HEK293 (cell line): ENCODE results near the gene ZNF536.

Experiments used
- CTCF ChIA-PET: fragments of 350-600 bp; formaldehyde crosslinking; extraction: SDS; loops from one replicate; lab custom pipeline; 2021; ENCODE audit warnings: antibody characterized with exemption; lab: Yijun Ruan, JAX
- POLR2A ChIA-PET: fragments of 300-600 bp; formaldehyde crosslinking; extraction: SDS; loops from one replicate; lab custom pipeline; 2020; ENCODE audit warnings: antibody characterized with exemption, inconsistent platforms; lab: Yijun Ruan, JAX
- H3K27ac ChIP-seq: fragments of 200-500 bp; sonication (Bioruptor generic); 2 replicates; pipeline ENCODE4 v1.5.1; 2014; ENCODE audit warnings: low read depth, low read length, control low read depth, inconsistent platforms; ENCODE audit errors: extremely low read depth
- H3K36me3 ChIP-seq, 2 experiments: fragments of 200-500 bp in 1 of 2; sonication (Bioruptor generic) in 1 of 2; 1 replicate in 1 of 2; 2 replicates in 1 of 2; pipeline ENCODE4 v1.5.1; 2014 to 2017; ENCODE audit warnings: inconsistent platforms in 2 of 2, low read length in 2 of 2; ENCODE audit not compliant: control insufficient read depth in 2 of 2, insufficient read depth in 1 of 2
- H3K4me1 ChIP-seq: fragments of 200-500 bp; sonication (Bioruptor generic); 2 replicates; pipeline ENCODE4 v1.5.1; 2014; ENCODE audit warnings: mild to moderate bottlenecking, low read length, inconsistent platforms; ENCODE audit not compliant: control insufficient read depth, insufficient read depth
- H3K4me3 ChIP-seq: 2 replicates; pipeline ENCODE4 v1.5.1; 2011; ENCODE audit warnings: low read depth, mild to moderate bottlenecking, control low read depth, low read length, moderate library complexity
- H3K9me3 ChIP-seq: fragments of 200-500 bp; sonication (Bioruptor generic); 2 replicates; pipeline ENCODE4 v1.5.1; 2014; ENCODE audit warnings: low read depth, low read length, inconsistent platforms; ENCODE audit not compliant: control insufficient read depth, insufficient read depth
- ATF2 ChIP-seq: fragments of 450-650 bp; formaldehyde crosslinking; IDR thresholded peaks from 2 replicates; pipeline ENCODE4 v1.5.1; 2016; ENCODE audit warnings: missing biosample characterization, missing genetic modification characterization, low read depth
- EGR2 ChIP-seq: fragments of 450-650 bp; formaldehyde crosslinking; IDR thresholded peaks from 2 replicates; pipeline ENCODE4 v1.5.1; 2016; ENCODE audit warnings: low read depth, missing biosample characterization, missing genetic modification characterization
- FEZF1 ChIP-seq: fragments of 450-650 bp; formaldehyde crosslinking; IDR thresholded peaks from 2 replicates; pipeline ENCODE4 v1.5.1; 2016; ENCODE audit warnings: missing biosample characterization, missing genetic modification characterization
- HOXD13 ChIP-seq: sonication (generic); formaldehyde crosslinking; IDR thresholded peaks from 2 replicates; pipeline ENCODE4 v1.8.0; 2022; ENCODE audit warnings: missing genetic modification reagents, borderline replicate concordance
- INSM2 ChIP-seq: fragments of 450-650 bp; formaldehyde crosslinking; IDR thresholded peaks from 2 replicates; pipeline ENCODE4 v1.5.1; 2016; ENCODE audit warnings: missing biosample characterization, missing genetic modification characterization
- RBAK ChIP-seq: fragments of 450-650 bp; formaldehyde crosslinking; IDR thresholded peaks from 2 replicates; pipeline ENCODE4 v1.5.1; 2016; ENCODE audit warnings: missing biosample characterization, missing genetic modification characterization
- SCRT1 ChIP-seq: fragments of 450-650 bp; formaldehyde crosslinking; IDR thresholded peaks from 2 replicates; pipeline ENCODE4 v1.5.1; 2016; ENCODE audit warnings: missing biosample characterization, missing genetic modification characterization, borderline replicate concordance
- SCRT2 ChIP-seq: fragments of 450-650 bp; formaldehyde crosslinking; IDR thresholded peaks from 2 replicates; pipeline ENCODE4 v1.5.1; 2016; ENCODE audit warnings: missing biosample characterization, missing genetic modification characterization
- ZBTB17 ChIP-seq: fragments of 450-650 bp; formaldehyde crosslinking; IDR thresholded peaks from 2 replicates; pipeline ENCODE4 v1.5.1; 2016; ENCODE audit warnings: missing biosample characterization, missing genetic modification characterization
- ZBTB21 ChIP-seq: fragments of 450-650 bp; formaldehyde crosslinking; IDR thresholded peaks from 2 replicates; pipeline ENCODE4 v1.5.1; 2017; ENCODE audit warnings: missing biosample characterization, missing genetic modification characterization
- ZFHX2 ChIP-seq: fragments of 450-650 bp; formaldehyde crosslinking; conservative IDR thresholded peaks from 2 replicates; pipeline ENCODE4 v1.5.1; 2016; ENCODE audit warnings: missing biosample characterization, missing genetic modification characterization
- ZNF133 ChIP-seq: fragments of 450-650 bp; formaldehyde crosslinking; IDR thresholded peaks from 2 replicates; pipeline ENCODE4 v1.5.1; 2016; ENCODE audit warnings: missing biosample characterization, missing genetic modification characterization
- ZNF174 ChIP-seq: fragments of 450-650 bp; formaldehyde crosslinking; IDR thresholded peaks from 2 replicates; pipeline ENCODE4 v1.5.0; 2017; ENCODE audit warnings: missing biosample characterization, mild to moderate bottlenecking, missing genetic modification characterization
- ZNF214 ChIP-seq: fragments of 450-650 bp; formaldehyde crosslinking; IDR thresholded peaks from 2 replicates; pipeline ENCODE4 v1.5.1; 2017; ENCODE audit warnings: missing biosample characterization, mild to moderate bottlenecking, missing genetic modification characterization, borderline replicate concordance
- ZNF280D ChIP-seq: fragments of 450-650 bp; formaldehyde crosslinking; IDR thresholded peaks from 2 replicates; pipeline ENCODE4 v1.5.1; 2016; ENCODE audit warnings: missing biosample characterization, missing genetic modification characterization
- ZNF366 ChIP-seq: fragments of 450-650 bp; formaldehyde crosslinking; conservative IDR thresholded peaks from 2 replicates; pipeline ENCODE4 v1.5.1; 2016; ENCODE audit warnings: missing biosample characterization, missing genetic modification characterization
- ZNF549 ChIP-seq: fragments of 450-650 bp; IDR thresholded peaks from 2 replicates; pipeline ENCODE4 v1.5.1; 2018; ENCODE audit warnings: missing biosample characterization, missing genetic modification characterization, mild to moderate bottlenecking, inconsistent platforms, moderate library complexity
- ZNF629 ChIP-seq: fragments of 450-650 bp; formaldehyde crosslinking; IDR thresholded peaks from 2 replicates; pipeline ENCODE4 v1.5.1; 2017; ENCODE audit warnings: missing biosample characterization, missing genetic modification characterization
- ZNF660 ChIP-seq: fragments of 450-650 bp; IDR thresholded peaks from 2 replicates; pipeline ENCODE4 v1.5.1; 2018; ENCODE audit warnings: missing biosample characterization, mild to moderate bottlenecking, missing genetic modification characterization
- ZNF768 ChIP-seq: fragments of 450-650 bp; formaldehyde crosslinking; IDR thresholded peaks from 2 replicates; pipeline ENCODE4 v1.5.1; 2018; ENCODE audit warnings: missing biosample characterization, mild to moderate bottlenecking, missing genetic modification characterization

Gene ZNF536

GRCh38 chr19:30555075-30555790, 183.0 kb downstream of the ZNF536 start:
- H3K9me3 ChIP-seq, result no peaks in the 10 kb centered on the region
- no peaks in the 10 kb centered on the region for H3K36me3 ChIP-seq
- H3K4me1 ChIP-seq, result peaks cover 8% of the 10 kb centered on the region
- CTCF ChIA-PET, result interaction anchor here (0.5 to 2.0 kb wide), 6 partner anchors 8 to 95 kb away, joined by 3 to 6 read pairs (median 4); no protein-coding TSS in a partner anchor
- TF ChIP-seq ZBTB17 (tag by site-specific recombination) (peak; percentile 59), ZBTB21 (peak; percentile 88), ZNF174 (tag by site-specific recombination) (no peak), RBAK (tag by site-specific recombination) (no peak), ZNF366 (0 out of 2 replicates have a peak, but pooled peaks have one; percentile 29), ZNF629 (tag by site-specific recombination) (peak; percentile 80), SCRT2 (tag by site-specific recombination) (peak; percentile 53), SCRT1 (no peak), ATF2 (tag by site-specific recombination) (peak; percentile 92)
- no peak overlapping the region for H3K27ac ChIP-seq
- POLR2A ChIA-PET, result interaction anchor here (0.5 kb wide), 1 partner anchor 1549 kb away, joined by 4 read pairs; no protein-coding TSS in a partner anchor
- H3K4me3 ChIP-seq, result no peak overlapping the region

- TF ChIP-seq ZNF133 (tag by site-specific recombination) (no peak), ZNF280D (no peak), INSM2 (tag by site-specific recombination) (no peak), ZNF768 (tag by site-specific recombination) (no peak), ZNF214 (no peak), FEZF1 (tag by site-specific recombination) (no peak), ZNF660 (tag by site-specific recombination) (no peak), EGR2 (tag by site-specific recombination) (0 out of 2 replicates have a peak, but pooled peaks have one; percentile 43), ZFHX2 (tag by site-specific recombination) (peak; percentile 57), HOXD13 (CRISPR knock-in tag) (no peak), ZNF549 (tag by site-specific recombination) (no peak)
- peaks cover 8% of the 10 kb centered on the region for H3K4me1 ChIP-seq
- POLR2A ChIA-PET, result no interaction called here
- H3K4me3 ChIP-seq, result no peak overlapping the region
- no peaks in the 10 kb centered on the region for H3K9me3 ChIP-seq
- H3K36me3 ChIP-seq, result no peaks in the 10 kb centered on the region
- CTCF ChIA-PET, result interaction anchor here (0.6 to 2.0 kb wide), 5 partner anchors 8 to 303 kb away, joined by 3 to 5 read pairs (median 3); no protein-coding TSS in a partner anchor
- H3K27ac ChIP-seq, result no peak overlapping the region
These were observed 183.6 kb downstream of the ZNF536 start for GRCh38 chr19:30555791-30556110.
